Left ventricle myocardium inferior (tissue), 1 donor: Measurements from ENCODE around the gene CXXC5. TPM values are rescaled to one million over a fixed set of nuclear protein-coding genes. Genes with fewer than 3 reads are reported as not detected.

ENCODE experiments used
- DNase-seq: peaks from one replicate; pipeline ENCODE4 v3.0.0-alpha.2; 2020
- H3K27ac ChIP-seq: fragments of 200-600 bp; replicated peaks from 2 replicates; pipeline ENCODE4 v1.8.0; 2021
- H3K27me3 ChIP-seq: fragments of 200-600 bp; 2 replicates; pipeline ENCODE4 v1.8.0; 2021; ENCODE audit warnings: low read depth
- H3K36me3 ChIP-seq: fragments of 200-600 bp; 2 replicates; pipeline ENCODE4 v1.8.0; 2021
- H3K4me1 ChIP-seq: fragments of 200-600 bp; 2 replicates; pipeline ENCODE4 v1.8.0; 2021
- H3K4me3 ChIP-seq: fragments of 200-600 bp; 2 replicates; pipeline ENCODE4 v1.8.0; 2021; ENCODE audit warnings: mild to moderate bottlenecking, moderate library complexity
- H3K9me3 ChIP-seq: fragments of 200-600 bp; replicated peaks from 2 replicates; pipeline ENCODE4 v1.8.0; 2021
- intact Hi-C: fragments of 100-400 bp; cut with micrococcal nuclease; formaldehyde crosslinking; loops from one replicate; pipeline ENCODE4 v1.11.0; 2022
- total RNA-seq: library from RNA; stranded (reverse); fragmentation: NEBNext Ultra II Directional; extraction: Animal tissue kit (Norgen Biotek cat#: 25700); gene quantifications from one replicate; pipeline ENCODE4 v1.2.1, GENCODE V29; 2021
- TF ChIP-seq, protein P1 (sequence below): fragments of 200-600 bp; IDR thresholded peaks from 2 replicates; pipeline ENCODE4 v1.8.0; 2021; ENCODE audit warnings: antibody characterized with exemption, mild to moderate bottlenecking, borderline replicate concordance
- donor health status: DM: no; HTN: yes; CAD: no; lungs with severe emphysema.

CXXC5 gene
- total RNA-seq, 1 donor from 2014 or later, result 56.9 TPM

DNA sequence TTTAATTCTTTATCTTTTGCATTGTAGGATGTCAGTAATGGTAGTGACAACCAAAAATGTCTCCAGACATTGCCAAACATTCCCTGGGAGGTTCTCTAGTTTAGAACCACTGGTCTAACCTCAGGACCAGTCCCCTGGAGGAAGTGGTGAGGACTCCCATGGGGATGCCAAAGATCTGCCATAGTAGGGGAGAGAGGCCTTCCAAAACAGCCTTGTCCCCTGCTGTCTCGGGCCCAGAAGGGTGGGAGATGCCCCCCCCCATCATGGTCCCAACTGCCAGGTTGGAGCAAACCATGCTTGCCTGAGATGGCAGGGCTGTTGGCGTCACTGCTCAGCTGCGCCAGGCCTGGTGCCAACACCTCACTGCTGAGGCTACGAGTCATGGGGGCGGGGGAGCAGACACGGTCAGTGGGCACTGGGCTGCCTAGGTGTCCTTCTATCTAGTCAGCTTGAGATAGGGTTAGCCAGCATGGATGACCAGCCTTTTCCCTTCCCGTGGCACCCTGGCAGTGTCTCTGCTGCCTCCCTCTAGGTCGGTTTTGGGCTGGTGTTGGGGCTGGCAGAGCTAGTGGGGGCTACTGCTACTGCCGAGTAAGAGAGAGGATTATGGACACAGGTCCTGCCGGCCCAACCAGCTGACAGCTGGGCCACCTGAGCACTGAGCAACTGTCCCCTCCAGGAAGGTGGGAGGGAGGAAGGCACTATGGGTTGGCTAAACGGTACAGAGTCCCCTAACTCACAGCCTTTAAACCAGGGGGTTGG, 8.3 kb upstream of the CXXC5 start:
- peaks cover 63% of the 10 kb centered on the region for H3K4me1 ChIP-seq
- intact Hi-C loops, result loop anchor here (5.0 kb wide), 1 partner anchor 128 kb away; no protein-coding TSS in a partner anchor

DNA sequence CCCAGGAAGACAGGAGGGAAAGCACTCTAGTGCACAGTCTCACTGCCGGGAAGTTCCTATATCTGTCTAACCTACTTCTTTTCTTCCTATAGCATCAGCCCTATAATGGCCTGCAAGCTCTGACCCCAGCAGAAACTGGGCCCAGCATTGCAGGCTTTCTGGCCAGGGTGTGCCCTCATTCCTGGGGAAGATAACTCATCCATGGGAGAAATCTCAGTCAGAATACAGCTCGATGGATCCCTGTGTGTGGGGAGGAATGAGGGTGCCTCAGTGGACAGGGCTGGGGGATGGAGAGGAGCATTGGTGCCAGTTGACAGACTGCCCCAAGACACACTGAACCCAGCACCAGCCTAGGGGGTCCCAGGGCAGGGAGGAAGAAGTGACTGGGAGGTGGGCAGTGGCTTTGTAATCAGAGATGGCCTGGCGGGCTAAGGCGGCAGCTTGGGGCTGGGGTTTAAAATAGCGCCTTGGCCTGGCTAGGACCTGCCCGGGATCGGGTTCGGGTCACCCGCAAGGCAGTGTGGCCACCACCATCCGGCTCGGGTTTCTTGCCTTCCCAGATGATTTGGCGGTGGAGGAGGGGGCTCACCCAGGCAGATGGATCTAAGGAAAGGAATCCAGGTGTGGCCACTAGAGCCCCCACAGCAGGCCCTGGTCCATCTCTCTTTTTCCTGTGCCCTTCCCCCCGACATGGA, 7.6 kb upstream of the CXXC5 start:
- H3K27ac ChIP-seq, result no peak overlapping the region
- H3K4me3 ChIP-seq, result no peak overlapping the region
- H3K36me3 ChIP-seq, result no peaks in the 10 kb centered on the region
- intact Hi-C loops, result no loop called here
- H3K9me3 ChIP-seq, result no peaks in the 10 kb centered on the region
- H3K27me3 ChIP-seq, result no peaks in the 10 kb centered on the region
- TF ChIP-seq, protein P1, sequence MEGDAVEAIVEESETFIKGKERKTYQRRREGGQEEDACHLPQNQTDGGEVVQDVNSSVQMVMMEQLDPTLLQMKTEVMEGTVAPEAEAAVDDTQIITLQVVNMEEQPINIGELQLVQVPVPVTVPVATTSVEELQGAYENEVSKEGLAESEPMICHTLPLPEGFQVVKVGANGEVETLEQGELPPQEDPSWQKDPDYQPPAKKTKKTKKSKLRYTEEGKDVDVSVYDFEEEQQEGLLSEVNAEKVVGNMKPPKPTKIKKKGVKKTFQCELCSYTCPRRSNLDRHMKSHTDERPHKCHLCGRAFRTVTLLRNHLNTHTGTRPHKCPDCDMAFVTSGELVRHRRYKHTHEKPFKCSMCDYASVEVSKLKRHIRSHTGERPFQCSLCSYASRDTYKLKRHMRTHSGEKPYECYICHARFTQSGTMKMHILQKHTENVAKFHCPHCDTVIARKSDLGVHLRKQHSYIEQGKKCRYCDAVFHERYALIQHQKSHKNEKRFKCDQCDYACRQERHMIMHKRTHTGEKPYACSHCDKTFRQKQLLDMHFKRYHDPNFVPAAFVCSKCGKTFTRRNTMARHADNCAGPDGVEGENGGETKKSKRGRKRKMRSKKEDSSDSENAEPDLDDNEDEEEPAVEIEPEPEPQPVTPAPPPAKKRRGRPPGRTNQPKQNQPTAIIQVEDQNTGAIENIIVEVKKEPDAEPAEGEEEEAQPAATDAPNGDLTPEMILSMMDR, result no peak
- DNase-seq, result no peak
- H3K4me1 ChIP-seq, result peaks cover 56% of the 10 kb centered on the region

More for the DNA sequence above, 8.3 kb upstream of the CXXC5 start:
- no peak overlapping the region for H3K4me3 ChIP-seq
- no peaks in the 10 kb centered on the region for H3K36me3 ChIP-seq
- TF ChIP-seq, protein P1, result no peak
- no peak for DNase-seq
- H3K27ac ChIP-seq, result no peak overlapping the region
- H3K27me3 ChIP-seq, result no peaks in the 10 kb centered on the region
- no peaks in the 10 kb centered on the region for H3K9me3 ChIP-seq

DNA sequence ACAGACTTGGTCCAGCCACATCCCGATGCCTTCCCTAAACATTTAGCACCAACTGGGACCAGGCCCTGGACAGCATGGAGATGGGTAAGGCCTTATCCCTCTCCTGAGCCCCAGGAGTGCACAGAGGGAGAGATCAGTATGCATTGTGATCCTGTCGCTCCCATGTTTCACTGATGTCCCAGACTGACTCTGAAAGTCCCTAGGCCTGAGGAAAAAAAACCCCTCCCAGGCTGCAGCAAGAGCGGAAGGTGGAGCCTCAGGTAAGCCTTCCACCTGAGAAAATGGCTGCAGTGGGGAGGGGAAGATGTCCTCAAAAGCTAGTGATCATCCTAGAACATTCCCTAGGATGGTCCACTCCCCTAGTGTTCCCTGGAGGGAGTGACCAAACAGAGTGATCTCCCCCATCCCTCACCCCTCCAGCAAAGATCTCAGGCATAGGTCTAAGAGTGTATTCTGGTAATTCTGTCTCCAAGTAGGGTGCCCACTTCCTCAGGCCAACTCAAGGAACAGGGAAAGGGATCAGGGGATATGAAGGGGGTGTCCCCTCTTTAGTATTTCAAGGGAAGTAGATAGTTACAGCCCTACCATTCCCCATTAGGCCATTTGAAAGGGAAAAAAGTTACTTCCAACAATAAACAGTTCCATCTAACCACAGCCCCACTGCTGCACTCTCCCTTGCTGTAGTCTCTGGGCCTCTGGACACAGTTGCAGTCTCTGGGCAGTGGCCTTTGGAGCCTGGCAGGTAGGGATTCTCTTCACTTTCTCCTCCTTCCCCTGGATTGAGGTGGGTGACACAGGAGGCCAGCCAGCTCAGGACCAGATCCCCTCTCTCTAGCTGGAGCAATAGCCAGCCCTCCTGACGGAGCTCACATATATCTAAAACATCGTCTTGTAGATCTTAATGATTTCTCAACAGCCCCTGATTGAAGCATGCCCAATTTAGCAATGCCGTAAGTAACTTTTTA, 6.8 kb upstream of the CXXC5 start:
- Histone ChIP-seq H3K4me1 (peaks cover 47% of the 10 kb centered on the region), H3K27me3 (no peaks in the 10 kb centered on the region), H3K9me3 (no peaks in the 10 kb centered on the region), H3K36me3 (no peaks in the 10 kb centered on the region), H3K4me3 (no peak overlapping the region), H3K27ac (no peak overlapping the region)
- TF ChIP-seq, protein P1, result no peak
- DNase-seq, result no peak
- intact Hi-C loops, result no loop called here

DNA sequence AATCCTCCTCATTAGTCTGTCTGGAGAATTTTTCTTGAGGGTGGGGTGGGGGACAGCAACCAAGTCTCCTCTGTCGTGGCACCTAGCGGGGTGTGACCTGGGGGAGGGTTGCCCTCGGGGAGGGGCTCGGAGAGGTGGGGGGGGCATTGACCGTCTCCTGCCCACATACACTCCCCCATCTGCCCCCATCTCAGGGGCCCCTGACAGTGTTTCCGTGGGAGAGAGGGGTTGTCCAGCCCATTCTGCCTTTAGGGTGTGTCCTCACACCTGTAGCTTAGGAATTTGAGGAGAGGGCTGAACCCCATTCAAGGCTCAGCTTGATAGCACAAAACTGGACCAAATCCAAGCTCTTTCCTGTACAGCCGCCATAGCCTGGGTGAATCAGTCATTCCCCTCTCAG, 5.9 kb upstream of the CXXC5 start:
- DNase-seq, result no peak
- intact Hi-C loops, result no loop called here
- Histone ChIP-seq H3K4me1 (peaks cover 47% of the 10 kb centered on the region), H3K4me3 (no peak overlapping the region), H3K27ac (no peak overlapping the region), H3K27me3 (no peaks in the 10 kb centered on the region), H3K36me3 (no peaks in the 10 kb centered on the region), H3K9me3 (no peaks in the 10 kb centered on the region)
- TF ChIP-seq, protein P1, result no peak
